Esophagus muscularis mucosa (tissue), 4 donors: ENCODE data around the gene GPR18. TPM values are rescaled to one million over a fixed set of nuclear protein-coding genes. Genes with fewer than 3 reads are reported as not detected.

Experiments
- DNase-seq: peaks from one replicate; pipeline ENCODE4 v3.0.0-alpha.2; 2017; ENCODE audit errors: extremely low spot score
- H3K27ac ChIP-seq, 4 donors: fragments of 200-600 bp; sonication (generic); replicated peaks in 1 of 4; 1 replicate in 3 of 4; 2 replicates in 1 of 4; pipeline ENCODE4 v1.5.1; 2016 to 2019; ENCODE audit warnings: mild to moderate bottlenecking in 1 of 4
- H3K27me3 ChIP-seq, 4 donors: fragments of 200-600 bp; sonication (generic); one replicate each; pipeline versions ENCODE4 v1.5.1 to v1.6.0; 2016 to 2019
- H3K36me3 ChIP-seq, 4 donors: fragments of 200-600 bp; sonication (generic); one replicate each; pipeline ENCODE4 v1.5.1; 2016 to 2019
- H3K4me1 ChIP-seq, 4 donors: fragments of 200-600 bp; sonication (generic); one replicate each; pipeline ENCODE4 v1.5.1; 2016 to 2019
- H3K4me3 ChIP-seq, 4 donors: fragments of 200-600 bp; sonication (generic); 1 replicate in 2 of 4; 2 replicates in 2 of 4; pipeline ENCODE4 v1.5.1; 2016 to 2019; ENCODE audit warnings: mild to moderate bottlenecking in 4 of 4, moderate library complexity in 1 of 4
- H3K9me3 ChIP-seq, 4 donors: fragments of 200-600 bp; sonication (generic); 1 replicate in 3 of 4; 2 replicates in 1 of 4; pipeline ENCODE4 v1.5.1; 2016 to 2019
- CTCF ChIP-seq, 3 experiments: fragments of 200-600 bp in 2 of 3; fragments of 450-650 bp in 1 of 3; sonication (generic) in 2 of 3; IDR thresholded peaks; one replicate each; pipeline ENCODE4 v1.5.1; 2017 to 2019; ENCODE audit warnings: antibody characterized with exemption in 3 of 3, mild to moderate bottlenecking in 2 of 3, moderate library complexity in 1 of 3
- EP300 ChIP-seq: sonication (generic); formaldehyde crosslinking; IDR thresholded peaks from one replicate; pipeline ENCODE4 v1.6.1; 2017; ENCODE audit warnings: antibody characterized with exemption
- POLR2A ChIP-seq: fragments of 450-650 bp; IDR thresholded peaks from one replicate; pipeline ENCODE4 v1.6.1; 2017; ENCODE audit warnings: antibody characterized with exemption, moderate library complexity, mild to moderate bottlenecking, low read depth
- POLR2AphosphoS5 ChIP-seq, 2 donors: sonication (generic); formaldehyde crosslinking; IDR thresholded peaks; one replicate each; pipeline ENCODE4 v1.6.1; 2017; ENCODE audit warnings: antibody characterized with exemption in 2 of 2
- WGBS: methylation state at CpG from one replicate; pipeline ENCODE4 v1.1.5; 2018; 5-methylcytosine and 5-hydroxymethylcytosine counted together
- intact Hi-C: fragments of 100-400 bp; cut with DNase I; formaldehyde crosslinking; loops from one replicate; pipeline ENCODE4 v1.15.1; 2023
- total RNA-seq, 4 donors: library from RNA; depleted of rRNA; stranded (reverse); fragments of >200 nt; gene quantifications; one replicate each; pipeline versions ENCODE4 v1.1.0 to v1.2.1, GENCODE V29; 2016

Gene GPR18
- total RNA-seq, 4 donors from 2014 or later: not detected

GRCh38 chr13:99287551-99287950 is 29.4 kb upstream of the GPR18 start:
- intact Hi-C loops: no loop called here
- WGBS: 83% methylated on average over 4 of the region's 4 CpGs
- no peak overlapping the region for H3K27ac ChIP-seq
- no peaks in the 10 kb centered on the region for H3K36me3 ChIP-seq
- no peaks in the 10 kb centered on the region for H3K27me3 ChIP-seq
- DNase-seq: no peak
- no peak overlapping the region for H3K4me3 ChIP-seq
- H3K4me1 ChIP-seq: peaks cover 27 to 54% (median 52%) of the 10 kb centered on the region in 4 donors
- TF ChIP-seq EP300 (no peak), CTCF (IDR thresholded peaks at IDR 0.05) (no peak), POLR2A (no peak), POLR2AphosphoS5 (IDR thresholded peaks at IDR 0.05) (no peak)
- H3K9me3 ChIP-seq: no peaks in the 10 kb centered on the region

GRCh38 chr13:99285432-99286182 is 27.4 kb upstream of the GPR18 start:
- H3K9me3 ChIP-seq: no peaks in the 10 kb centered on the region
- DNase-seq: no peak
- no peak overlapping the region for H3K4me3 ChIP-seq
- TF ChIP-seq POLR2A: no peak
- no peak for TF ChIP-seq CTCF (IDR thresholded peaks at IDR 0.05)
- TF ChIP-seq POLR2AphosphoS5 (IDR thresholded peaks at IDR 0.05): no peak
- TF ChIP-seq EP300: no peak
- intact Hi-C loops: no loop called here
- peaks cover 33 to 67% (median 62%) of the 10 kb centered on the region in 4 donors for H3K4me1 ChIP-seq
- H3K36me3 ChIP-seq: no peaks in the 10 kb centered on the region
- 73% methylated on average over 10 of the region's 10 CpGs for WGBS
- peak overlapping the region in 3 of 4 donors; percentile 3 to 22 (median 21) for H3K27ac ChIP-seq
- no peaks in the 10 kb centered on the region for H3K27me3 ChIP-seq

- intact Hi-C loops: loop anchor here (5.0 kb wide), 1 partner anchor 40 kb away; no protein-coding TSS in a partner anchor
- WGBS: 54% methylated on average over 1 of the region's 1 CpG
- H3K4me3 ChIP-seq: no peak overlapping the region
- H3K4me1 ChIP-seq: peaks cover 23 to 55% (median 46%) of the 10 kb centered on the region in 4 donors
- no peak for DNase-seq
- H3K9me3 ChIP-seq: no peaks in the 10 kb centered on the region
- H3K27ac ChIP-seq: peak overlapping the region; percentile 44 to 66 (median 60)
- no peaks in the 10 kb centered on the region for H3K36me3 ChIP-seq
- H3K27me3 ChIP-seq: no peaks in the 10 kb centered on the region
- TF ChIP-seq CTCF (IDR thresholded peaks at IDR 0.05) (no peak), EP300 (no peak)
Measured at GRCh38 chr13:99282264-99283231, 24.4 kb upstream of the GPR18 start.

GRCh38 chr13:99281811-99282263 is 23.7 kb upstream of the GPR18 start:
- H3K27ac ChIP-seq: peak overlapping the region; percentile 44 to 66 (median 60)
- H3K9me3 ChIP-seq: no peaks in the 10 kb centered on the region
- peaks cover 23 to 47% (median 42%) of the 10 kb centered on the region in 4 donors for H3K4me1 ChIP-seq
- no peak overlapping the region for H3K4me3 ChIP-seq
- 63% methylated on average over 5 of the region's 5 CpGs for WGBS
- no peaks in the 10 kb centered on the region for H3K36me3 ChIP-seq
- DNase-seq: no peak
- intact Hi-C loops: loop anchor here (5.0 kb wide), 1 partner anchor 40 kb away; no protein-coding TSS in a partner anchor
- no peaks in the 10 kb centered on the region for H3K27me3 ChIP-seq
- TF ChIP-seq POLR2A: no peak
- no peak for TF ChIP-seq EP300
- TF ChIP-seq POLR2AphosphoS5 (IDR thresholded peaks at IDR 0.05): peak; percentile 46 to 67
- no peak for TF ChIP-seq CTCF (IDR thresholded peaks at IDR 0.05)
